CD4-positive, alpha-beta T cell (primary cell): ENCODE results near the gene ATP4B. TPM values are rescaled to one million over a fixed set of nuclear protein-coding genes. Genes with fewer than 3 reads are reported as not detected.
"Not testable (repeated sequence)": the region's sequence is repeated elsewhere in the genome, so short reads cannot be mapped to it uniquely, and the experiment has no call there.

Experiments
- ATAC-seq: fragments of 200-7000 bp; cut with Tn5 transposase; one replicate; pipeline ENCODE4 v1.10.0; 2022; ENCODE audit warnings: mild to moderate bottlenecking; ENCODE audit not compliant: poor library complexity
- CTCF ChIA-PET: fragments of 350-600 bp; sonication (Branson Sonifier 250); formaldehyde crosslinking; loops from one replicate; lab custom pipeline; 2021; ENCODE audit warnings: antibody characterized with exemption, inconsistent platforms; lab: Charles Lee
- POLR2A ChIA-PET: fragments of 350-600 bp; sonication (Branson Sonifier 250); formaldehyde crosslinking; loops from one replicate; lab custom pipeline; 2021; ENCODE audit warnings: antibody characterized with exemption, inconsistent platforms; lab: Charles Lee
- DNase-seq, 14 experiments: peaks; one replicate each; pipeline ENCODE4 v3.0.0-alpha.2; 2013 to 2020; ENCODE audit warnings: mixed read lengths in 2 of 14
- H3K27ac ChIP-seq, 2 donors: one replicate each; pipeline versions ENCODE4 v1.5.1 to v1.7.0; 2013; ENCODE audit warnings: low read length in 2 of 2, low read depth in 1 of 2, mild to moderate bottlenecking in 1 of 2
- H3K27me3 ChIP-seq, 2 experiments: 1 replicate in 1 of 2; 2 replicates in 1 of 2; pipeline versions ENCODE4 v1.6.1 to v1.7.0; 2013; ENCODE audit warnings: low read length in 2 of 2, control low read depth in 1 of 2, mild to moderate bottlenecking in 1 of 2, moderate library complexity in 1 of 2; ENCODE audit not compliant: insufficient read depth in 2 of 2, control insufficient read depth in 1 of 2
- H3K36me3 ChIP-seq: one replicate; pipeline ENCODE4 v1.6.1; 2013; ENCODE audit warnings: low read length, control low read depth; ENCODE audit not compliant: insufficient read depth
- H3K4me1 ChIP-seq: one replicate; pipeline ENCODE4 v1.6.1; 2013; ENCODE audit warnings: low read length, control low read depth; ENCODE audit not compliant: insufficient read depth
- H3K4me3 ChIP-seq: one replicate; pipeline ENCODE4 v1.5.1; 2013; ENCODE audit warnings: mild to moderate bottlenecking, low read length, moderate library complexity
- H3K9me3 ChIP-seq, 2 experiments: 1 replicate in 1 of 2; 2 replicates in 1 of 2; pipeline versions ENCODE4 v1.6.1 to v1.7.0; 2013; ENCODE audit warnings: low read length in 2 of 2, mild to moderate bottlenecking in 2 of 2, control low read depth in 1 of 2, moderate library complexity in 1 of 2; ENCODE audit not compliant: control insufficient read depth in 1 of 2, insufficient read depth in 1 of 2
- H3K27ac Mint-ChIP-seq: one replicate; pipeline ENCODE4 v1.8.0; 2020; ENCODE audit warnings: mixed read lengths
- H3K27me3 Mint-ChIP-seq: one replicate; pipeline ENCODE4 v1.8.0; 2021; ENCODE audit warnings: mixed read lengths
- H3K36me3 Mint-ChIP-seq: one replicate; pipeline ENCODE4 v1.8.0; 2021; ENCODE audit warnings: low read depth, mixed read lengths
- H3K4me1 Mint-ChIP-seq: one replicate; pipeline ENCODE4 v1.8.0; 2021; ENCODE audit warnings: low read depth, mixed read lengths
- H3K4me3 Mint-ChIP-seq: one replicate; pipeline ENCODE4 v1.8.0; 2020; ENCODE audit warnings: mild to moderate bottlenecking, mixed read lengths
- H3K9me3 Mint-ChIP-seq: one replicate; pipeline ENCODE4 v1.8.0; 2020; ENCODE audit warnings: mixed read lengths
- CTCF ChIP-seq: fragments of 200-600 bp; IDR thresholded peaks from one replicate; pipeline ENCODE4 v1.8.0; 2022; ENCODE audit warnings: antibody characterized with exemption, mild to moderate bottlenecking
- intact Hi-C, 2 experiments: fragments of 100-400 bp; cut with DNase I in 1 of 2; cut with micrococcal nuclease in 1 of 2; formaldehyde crosslinking; loops; one replicate each; pipeline versions ENCODE4 v1.15.1 to v1.9.0; 2023 to 2025; cut with DNase I, micrococcal nuclease
- total RNA-seq, 174 experiments: library from RNA in 2 of 174; stranded (reverse) in 2 of 174; gene quantifications; one replicate each; pipeline ENCODE4 v1.2.3 and lab custom pipeline; 2021 to 2026

ATP4B gene
- total RNA-seq, 2 experiments from 2014 or later: not detected

- H3K4me3 Mint-ChIP-seq, H3K4me1 ChIP-seq, H3K27me3 Mint-ChIP-seq, H3K27ac ChIP-seq, CTCF ChIA-PET, H3K9me3 ChIP-seq, POLR2A ChIA-PET, H3K4me1 Mint-ChIP-seq, H3K9me3 Mint-ChIP-seq, intact Hi-C loops, ATAC-seq, H3K27ac Mint-ChIP-seq, H3K27me3 ChIP-seq, H3K36me3 Mint-ChIP-seq, H3K4me3 ChIP-seq: not testable (repeated sequence)
- peak in 1 of 14 experiments; percentile 16 for DNase-seq
- H3K36me3 ChIP-seq: peaks cover 12% of the 10 kb centered on the region
- peak; percentile 31 for TF ChIP-seq CTCF
Measured at GRCh38 chr13:113621498-113621897, 36.5 kb downstream of the ATP4B start.

GRCh38 chr13:113621046-113621445 is 37.0 kb downstream of the ATP4B start:
- POLR2A ChIA-PET: no interaction called here
- no peak for ATAC-seq
- Histone ChIP-seq H3K4me3 (no peak overlapping the region), H3K27ac (no peak overlapping the region), H3K27me3 (no peaks in the 10 kb centered on the region), H3K9me3 (peaks cover 0 to 5% of the 10 kb centered on the region in 2 experiments), H3K36me3 (peaks cover 12% of the 10 kb centered on the region), H3K4me1 (no peaks in the 10 kb centered on the region)
- intact Hi-C loops: no loop called here
- Mint-ChIP-seq H3K4me1 (no peaks in the 10 kb centered on the region), H3K4me3 (no peak overlapping the region), H3K27ac (no peak overlapping the region), H3K9me3 (no peaks in the 10 kb centered on the region), H3K36me3 (peaks cover 6% of the 10 kb centered on the region), H3K27me3 (no peaks in the 10 kb centered on the region)
- CTCF ChIA-PET: no interaction called here
- TF ChIP-seq CTCF: no peak
- DNase-seq: peak in 1 of 14 experiments; percentile 22

- peak in 1 of 14 experiments; percentile 15 for DNase-seq
- no peaks in the 10 kb centered on the region for H3K27me3 Mint-ChIP-seq
Measured at GRCh38 chr13:113620036-113620796, 37.8 kb downstream of the ATP4B start.

More at GRCh38 chr13:113620036-113620796, 37.8 kb downstream of the ATP4B start:
- Histone ChIP-seq H3K4me1 (peaks cover 3% of the 10 kb centered on the region), H3K27me3 (no peaks in the 10 kb centered on the region), H3K36me3 (peaks cover 13% of the 10 kb centered on the region), H3K4me3 (no peak overlapping the region), H3K9me3 (peaks cover 0 to 5% of the 10 kb centered on the region in 2 experiments), H3K27ac (no peak overlapping the region)
- POLR2A ChIA-PET: no interaction called here
- CTCF ChIA-PET: no interaction called here
- Mint-ChIP-seq H3K4me1 (no peaks in the 10 kb centered on the region), H3K9me3 (no peaks in the 10 kb centered on the region), H3K4me3 (no peak overlapping the region), H3K27ac (no peak overlapping the region), H3K36me3 (peaks cover 9% of the 10 kb centered on the region)
- intact Hi-C loops: no loop called here
- ATAC-seq: no peak
- no peak for TF ChIP-seq CTCF
